CD4-positive, alpha-beta memory T cell (primary cell): ENCODE data around the gene DUSP28. TPM values are rescaled to one million over a fixed set of nuclear protein-coding genes. Genes with fewer than 3 reads are reported as not detected.

ENCODE experiments used
- CTCF ChIA-PET: fragments of 350-600 bp; sonication (Branson Sonifier 250); formaldehyde crosslinking; loops from one replicate; lab custom pipeline; 2021; ENCODE audit warnings: inconsistent platforms; ENCODE audit not compliant: partially characterized antibody; lab: Charles Lee
- POLR2A ChIA-PET: fragments of 350-600 bp; sonication (Branson Sonifier 250); formaldehyde crosslinking; loops from one replicate; lab custom pipeline; 2021; ENCODE audit not compliant: partially characterized antibody; lab: Charles Lee
- DNase-seq, 5 donors: peaks; one replicate each; pipeline versions ENCODE4 v3.0.0 to v3.0.0-alpha.2; 2020 to 2022; ENCODE audit warnings: mixed read lengths in 1 of 5
- H3K27ac ChIP-seq: one replicate; pipeline ENCODE4 v1.7.0; 2013; ENCODE audit warnings: low read depth, low read length
- H3K27me3 ChIP-seq: 2 replicates; pipeline ENCODE4 v1.7.0; 2013; ENCODE audit warnings: mild to moderate bottlenecking, low read length, moderate library complexity; ENCODE audit not compliant: insufficient read depth
- H3K36me3 ChIP-seq: 2 replicates; pipeline ENCODE4 v1.7.0; 2013; ENCODE audit warnings: mild to moderate bottlenecking, low read length, moderate library complexity; ENCODE audit not compliant: insufficient read depth
- H3K4me1 ChIP-seq: 2 replicates; pipeline ENCODE4 v1.7.0; 2013; ENCODE audit warnings: mild to moderate bottlenecking, low read length, moderate library complexity; ENCODE audit not compliant: insufficient read depth
- H3K4me3 ChIP-seq, 2 donors: one replicate each; pipeline ENCODE4 v1.7.0; 2013; ENCODE audit warnings: low read length in 2 of 2, mild to moderate bottlenecking in 1 of 2
- H3K9me3 ChIP-seq, 2 donors: one replicate each; pipeline ENCODE4 v1.7.0; 2013; ENCODE audit warnings: low read length in 2 of 2, control low read depth in 1 of 2; ENCODE audit not compliant: control insufficient read depth in 1 of 2
- H3K27ac Mint-ChIP-seq, 7 donors: one replicate each; pipeline ENCODE4 v1.8.0; 2020 to 2021; ENCODE audit warnings: mixed read lengths in 7 of 7, mild to moderate bottlenecking in 6 of 7, inconsistent platforms in 3 of 7, moderate library complexity in 3 of 7
- H3K27me3 Mint-ChIP-seq, 2 donors: one replicate each; pipeline ENCODE4 v1.8.0; 2020 to 2021; ENCODE audit warnings: mixed read lengths in 2 of 2
- H3K36me3 Mint-ChIP-seq, 2 donors: one replicate each; pipeline ENCODE4 v1.8.0; 2020 to 2021; ENCODE audit warnings: mixed read lengths in 2 of 2, inconsistent platforms in 1 of 2, mild to moderate bottlenecking in 1 of 2
- H3K4me1 Mint-ChIP-seq, 4 donors: one replicate each; pipeline ENCODE4 v1.8.0; 2020 to 2021; ENCODE audit warnings: mixed read lengths in 4 of 4, mild to moderate bottlenecking in 1 of 4
- H3K4me3 Mint-ChIP-seq, 8 donors: one replicate each; pipeline ENCODE4 v1.8.0; 2020 to 2021; ENCODE audit warnings: mixed read lengths in 8 of 8, mild to moderate bottlenecking in 7 of 8, moderate library complexity in 6 of 8, inconsistent platforms in 3 of 8
- H3K9me3 Mint-ChIP-seq, 8 donors: one replicate each; pipeline ENCODE4 v1.8.0; 2020 to 2021; ENCODE audit warnings: mixed read lengths in 8 of 8, mild to moderate bottlenecking in 5 of 8, inconsistent platforms in 3 of 8, moderate library complexity in 1 of 8
- intact Hi-C: fragments of 100-400 bp; cut with micrococcal nuclease; formaldehyde crosslinking; loops from one replicate; pipeline ENCODE4 v1.15.1; 2023
- polyA plus RNA-seq, 2 donors: library from polyadenylated mRNA; unstranded; fragments of 300-500 nt; fragmentation: Illumina TruSeq; gene quantifications; one replicate each; pipeline ENCODE4 v1.2.3, GENCODE V29; 2021
- total RNA-seq, 2 experiments: library from RNA; stranded (reverse); gene quantifications; one replicate each; pipeline ENCODE4 v1.2.3, GENCODE V29; 2021

The DUSP28 gene
- total and polyA plus RNA-seq, 4 experiments from 2014 or later = 16.3 to 19.4 (median 18.4) TPM

- H3K36me3 Mint-ChIP-seq = peaks cover 0 to 41% of the 10 kb centered on the region in 2 donors
These were observed 11.3 kb downstream of the DUSP28 start for GRCh38 chr2:240571314-240571973.

GRCh38 chr2:240572141-240573031 is 12.2 kb downstream of the DUSP28 start:
- POLR2A ChIA-PET = interaction anchor here (1.9 to 20.6 kb wide), 3 partner anchors 8 to 16 kb away, joined by 11 to 461 read pairs (median 249); partner anchors contain the start of genes ANKMY1, CAPN10 and DUSP28
- no peak overlapping the region for H3K27ac ChIP-seq
- no peaks in the 10 kb centered on the region for H3K9me3 ChIP-seq
- peaks cover 19 to 40% (median 28%) of the 10 kb centered on the region in 4 donors for H3K4me1 Mint-ChIP-seq
- CTCF ChIA-PET = interaction anchor here (1.5 to 2.4 kb wide), 2 partner anchors 12 to 14 kb away, joined by 3 to 7 read pairs; partner anchors contain the start of genes CAPN10 and DUSP28
- intact Hi-C loops = no loop called here
- H3K9me3 Mint-ChIP-seq = no peaks in the 10 kb centered on the region
- H3K36me3 Mint-ChIP-seq = peaks cover 0 to 42% of the 10 kb centered on the region in 2 donors
- peaks cover 35% of the 10 kb centered on the region for H3K36me3 ChIP-seq
- peak overlapping the region in 2 of 7 donors; percentile 52 to 68 for H3K27ac Mint-ChIP-seq
- H3K4me3 Mint-ChIP-seq = peak overlapping the region in 3 of 8 donors; percentile 35 to 57 (median 39)
- DNase-seq = peak in 1 of 5 donors; percentile 31
- H3K27me3 ChIP-seq = no peaks in the 10 kb centered on the region
- H3K4me3 ChIP-seq = no peak overlapping the region
- no peaks in the 10 kb centered on the region for H3K27me3 Mint-ChIP-seq
- H3K4me1 ChIP-seq = peaks cover 35% of the 10 kb centered on the region

More at GRCh38 chr2:240571314-240571973, 11.3 kb downstream of the DUSP28 start:
- H3K4me3 Mint-ChIP-seq = peak overlapping the region in 6 of 8 donors; percentile 40 to 89 (median 66)
- ChIA-PET CTCF (interaction anchor here (1.5 to 3.5 kb wide), 3 partner anchors 9 to 15 kb away, joined by 3 to 19 read pairs (median 7); partner anchors contain the start of genes CAPN10 and DUSP28), POLR2A (interaction anchor here (1.9 to 20.6 kb wide), 3 partner anchors 9 to 15 kb away, joined by 11 to 461 read pairs (median 249); partner anchors contain the start of genes ANKMY1, CAPN10 and DUSP28)
- DNase-seq = peak in 1 of 5 donors; percentile 28
- no peaks in the 10 kb centered on the region for H3K27me3 Mint-ChIP-seq
- peaks cover 23 to 49% (median 34%) of the 10 kb centered on the region in 4 donors for H3K4me1 Mint-ChIP-seq
- peaks cover 25% of the 10 kb centered on the region for H3K36me3 ChIP-seq
- H3K9me3 ChIP-seq = no peaks in the 10 kb centered on the region
- no peaks in the 10 kb centered on the region for H3K9me3 Mint-ChIP-seq
- peak overlapping the region in 3 of 7 donors; percentile 57 to 85 (median 76) for H3K27ac Mint-ChIP-seq
- intact Hi-C loops = no loop called here
- H3K4me3 ChIP-seq = no peak overlapping the region
- H3K4me1 ChIP-seq = peaks cover 44% of the 10 kb centered on the region
- peak overlapping the region; percentile 60 for H3K27ac ChIP-seq
- H3K27me3 ChIP-seq = no peaks in the 10 kb centered on the region

DNA sequence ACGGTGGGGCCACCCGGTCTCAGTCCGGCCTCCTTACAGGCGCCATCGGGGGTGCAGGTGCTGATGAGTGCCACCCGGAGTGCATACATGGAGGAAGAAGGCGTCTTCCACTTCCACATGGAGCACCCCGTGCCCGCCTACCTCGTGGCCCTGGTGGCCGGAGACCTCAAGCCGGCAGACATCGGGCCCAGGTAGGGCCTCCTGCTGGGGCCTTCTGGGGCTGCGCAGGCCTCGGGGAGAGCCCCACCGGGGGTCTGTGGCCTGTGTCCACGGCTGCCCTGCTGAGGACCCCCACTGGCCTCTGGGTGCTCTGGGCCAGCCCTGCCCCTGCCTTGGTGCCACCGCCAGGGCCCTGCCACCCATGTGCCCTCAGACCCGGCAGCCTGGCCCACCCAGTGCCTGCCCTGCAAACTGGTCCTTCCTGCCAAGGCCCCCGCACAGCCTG is 12.9 kb downstream of the DUSP28 start:
- Histone ChIP-seq H3K27ac (no peak overlapping the region), H3K4me1 (peaks cover 30% of the 10 kb centered on the region), H3K36me3 (peaks cover 42% of the 10 kb centered on the region), H3K27me3 (no peaks in the 10 kb centered on the region), H3K9me3 (no peaks in the 10 kb centered on the region), H3K4me3 (no peak overlapping the region)
- Mint-ChIP-seq H3K4me1 (peaks cover 17 to 34% (median 23%) of the 10 kb centered on the region in 4 donors), H3K4me3 (no peak overlapping the region), H3K36me3 (peaks cover 0 to 38% of the 10 kb centered on the region in 2 donors), H3K27ac (peak overlapping the region in 1 of 7 donors; percentile 68), H3K9me3 (no peaks in the 10 kb centered on the region), H3K27me3 (no peaks in the 10 kb centered on the region)
- POLR2A ChIA-PET = interaction anchor here (16.4 to 20.6 kb wide), 2 partner anchors 14 to 17 kb away, joined by 249 to 461 read pairs; partner anchors contain the start of genes ANKMY1, CAPN10 and DUSP28
- CTCF ChIA-PET = interaction anchor here (1.4 to 1.5 kb wide), 2 partner anchors 12 to 15 kb away, joined by 3 read pairs; partner anchors contain the start of genes ANKMY1 and DUSP28
- DNase-seq = peak in 1 of 5 donors; percentile 24
- intact Hi-C loops = no loop called here

GRCh38 chr2:240573516-240574385 is 13.6 kb downstream of the DUSP28 start:
- H3K4me3 Mint-ChIP-seq = no peak overlapping the region
- no peak overlapping the region for H3K27ac Mint-ChIP-seq
- H3K36me3 Mint-ChIP-seq = peaks cover 0 to 41% of the 10 kb centered on the region in 2 donors
- Histone ChIP-seq H3K36me3 (peaks cover 49% of the 10 kb centered on the region), H3K4me1 (peaks cover 34% of the 10 kb centered on the region), H3K9me3 (no peaks in the 10 kb centered on the region), H3K4me3 (no peak overlapping the region), H3K27me3 (no peaks in the 10 kb centered on the region), H3K27ac (no peak overlapping the region)
- peak in 1 of 5 donors; percentile 28 for DNase-seq
- no peaks in the 10 kb centered on the region for H3K9me3 Mint-ChIP-seq
- H3K27me3 Mint-ChIP-seq = no peaks in the 10 kb centered on the region
- peaks cover 17 to 40% (median 25%) of the 10 kb centered on the region in 4 donors for H3K4me1 Mint-ChIP-seq
- intact Hi-C loops = no loop called here
- ChIA-PET CTCF (interaction anchor here (1.4 kb wide), 1 partner anchor 16 kb away, joined by 3 read pairs; the partner anchor contains the start of gene ANKMY1), POLR2A (interaction anchor here (16.4 to 20.6 kb wide), 2 partner anchors 13 to 17 kb away, joined by 249 to 461 read pairs; partner anchors contain the start of genes ANKMY1, CAPN10 and DUSP28)

DNA sequence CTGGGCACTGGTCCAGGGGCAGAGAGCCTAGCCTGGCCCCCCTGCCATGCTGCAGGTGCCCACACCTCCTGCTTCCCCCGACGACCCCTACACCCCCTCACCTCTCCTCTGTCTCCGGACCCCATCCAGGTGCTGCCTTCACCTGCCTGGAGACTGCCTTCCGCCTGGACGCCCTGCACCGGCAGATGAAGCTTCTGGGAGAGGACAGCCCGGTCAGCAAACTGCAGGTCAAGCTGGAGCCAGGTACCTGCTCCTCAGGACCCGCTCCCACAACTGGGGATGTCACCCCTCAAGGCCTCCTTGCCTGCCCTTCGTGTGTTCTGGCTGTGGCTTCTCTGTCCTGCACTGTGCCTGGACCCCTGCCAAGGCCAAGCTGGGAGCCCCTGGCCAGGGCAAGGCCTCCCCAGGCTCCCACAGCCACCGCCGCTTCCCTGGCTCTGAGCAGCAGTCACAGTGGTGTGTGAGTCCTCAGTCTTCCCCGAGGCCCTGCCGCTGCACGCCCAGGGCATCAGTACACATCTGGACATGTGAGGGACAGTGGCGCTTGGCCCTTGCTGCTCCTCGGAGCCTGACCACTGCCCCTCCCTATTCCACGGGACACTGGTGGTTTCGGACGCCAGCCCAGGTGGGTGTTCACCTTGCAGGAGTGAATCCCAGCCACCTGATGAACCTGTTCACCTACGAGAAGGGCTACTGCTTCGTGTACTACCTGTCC is 14.4 kb downstream of the DUSP28 start:
- H3K4me3 ChIP-seq = no peak overlapping the region
- Mint-ChIP-seq H3K4me1 (peaks cover 19 to 43% (median 28%) of the 10 kb centered on the region in 4 donors), H3K27ac (no peak overlapping the region), H3K9me3 (no peaks in the 10 kb centered on the region), H3K36me3 (peaks cover 0 to 39% of the 10 kb centered on the region in 2 donors), H3K27me3 (no peaks in the 10 kb centered on the region), H3K4me3 (no peak overlapping the region)
- peaks cover 36% of the 10 kb centered on the region for H3K4me1 ChIP-seq
- ChIA-PET POLR2A (interaction anchor here (7.0 to 20.6 kb wide), 3 partner anchors 9 to 18 kb away, joined by 131 to 461 read pairs (median 249); partner anchors contain the start of genes ANKMY1, CAPN10 and DUSP28), CTCF (interaction anchor here (1.4 kb wide), 1 partner anchor 17 kb away, joined by 3 read pairs; the partner anchor contains the start of gene ANKMY1)
- peaks cover 52% of the 10 kb centered on the region for H3K36me3 ChIP-seq
- intact Hi-C loops = no loop called here
- peak in 1 of 5 donors; percentile 29 for DNase-seq
- H3K9me3 ChIP-seq = no peaks in the 10 kb centered on the region
- no peak overlapping the region for H3K27ac ChIP-seq
- H3K27me3 ChIP-seq = no peaks in the 10 kb centered on the region
